OCI-LY1 (cell line): Measurements from ENCODE around the gene ENPP7.

Experiments
- CTCF ChIP-seq: fragments of 200-600 bp; sonication (generic), shearing (Covaris generic); IDR thresholded peaks from 2 replicates; pipeline ENCODE4 v1.5.1; 2017; ENCODE audit warnings: mild to moderate bottlenecking, antibody characterized with exemption, low read length, moderate library complexity, mixed read lengths
- EZH2 ChIP-seq: fragments of 200-600 bp; sonication (generic), shearing (Covaris generic); IDR thresholded peaks from 2 replicates; pipeline ENCODE4 v1.8.0; 2017; ENCODE audit warnings: borderline replicate concordance, mixed run types, mild to moderate bottlenecking, antibody characterized with exemption, low read length, moderate library complexity, mixed read lengths

- no peak for TF ChIP-seq CTCF
- no peak for TF ChIP-seq EZH2
These were observed 23.6 kb upstream of the ENPP7 start for GRCh38 chr17:79706931-79707850.
